Liver (tissue), 9 donors: ENCODE measurements around the gene SUCLG2. TPM values are rescaled to one million over a fixed set of nuclear protein-coding genes. Genes with fewer than 3 reads are reported as not detected.

Experiments used
- DNase-seq: peaks from one replicate; pipeline ENCODE4 v3.0.0-alpha.2; 2017; ENCODE audit warnings: low spot score
- H3K27ac ChIP-seq, 2 donors: one replicate each; pipeline ENCODE4 v1.7.0; 2013; ENCODE audit warnings: inconsistent platforms in 2 of 2, low read length in 2 of 2, control low read depth in 1 of 2, low read depth in 1 of 2, mild to moderate bottlenecking in 1 of 2
- H3K27me3 ChIP-seq, 4 donors: one replicate each; pipeline versions ENCODE4 v1.6.1 to v1.7.0; 2013; ENCODE audit warnings: low read length in 3 of 4, inconsistent platforms in 1 of 4, mild to moderate bottlenecking in 1 of 4, moderate library complexity in 1 of 4; ENCODE audit not compliant: control insufficient read depth in 4 of 4, insufficient read depth in 4 of 4
- H3K36me3 ChIP-seq, 4 donors: one replicate each; pipeline versions ENCODE4 v1.6.1 to v1.7.0; 2013; ENCODE audit warnings: low read length in 3 of 4, mild to moderate bottlenecking in 3 of 4, low read depth in 1 of 4, moderate library complexity in 1 of 4; ENCODE audit not compliant: control insufficient read depth in 4 of 4, insufficient read depth in 3 of 4
- H3K4me1 ChIP-seq, 4 donors: one replicate each; pipeline versions ENCODE4 v1.6.1 to v1.7.0; 2013; ENCODE audit warnings: low read length in 3 of 4, mild to moderate bottlenecking in 3 of 4, moderate library complexity in 1 of 4; ENCODE audit not compliant: control insufficient read depth in 4 of 4, insufficient read depth in 4 of 4
- H3K4me3 ChIP-seq, 3 donors: one replicate each; pipeline versions ENCODE4 v1.6.1 to v1.7.0; 2013; ENCODE audit warnings: low read length in 3 of 3, control low read depth in 1 of 3, low read depth in 1 of 3, mild to moderate bottlenecking in 1 of 3
- H3K9ac ChIP-seq, 2 donors: one replicate each; pipeline ENCODE4 v1.7.0; 2013; ENCODE audit warnings: low read length in 2 of 2, mild to moderate bottlenecking in 2 of 2, moderate library complexity in 2 of 2, control low read depth in 1 of 2, low read depth in 1 of 2
- H3K9me3 ChIP-seq, 4 donors: one replicate each; pipeline versions ENCODE4 v1.6.1 to v1.7.0; 2013; ENCODE audit warnings: low read length in 3 of 4; ENCODE audit not compliant: control insufficient read depth in 4 of 4
- ATF3 ChIP-seq: IDR thresholded peaks from 2 replicates; pipeline ENCODE4 v1.6.1; 2016; ENCODE audit warnings: antibody characterized with exemption
- CTCF ChIP-seq: fragments of 150-350 bp; IDR thresholded peaks from 2 replicates; pipeline ENCODE4 v1.5.1; 2017; ENCODE audit warnings: improper control_type of control experiment, low read depth, low read length; ENCODE audit not compliant: missing input control
- EGR1 ChIP-seq, 2 donors: IDR thresholded peaks; 2 replicates each; pipeline ENCODE4 v1.6.1; 2016 to 2018; ENCODE audit warnings: antibody characterized with exemption in 2 of 2, low read depth in 2 of 2
- FOXA1 ChIP-seq: IDR thresholded peaks from 2 replicates; pipeline ENCODE4 v1.6.1; 2016; ENCODE audit warnings: antibody characterized with exemption
- FOXA2 ChIP-seq: IDR thresholded peaks from 2 replicates; pipeline ENCODE4 v1.6.1; 2016; ENCODE audit warnings: antibody characterized with exemption
- GABPA ChIP-seq, 2 donors: IDR thresholded peaks in 1 of 2; conservative IDR thresholded peaks in 1 of 2; 2 replicates each; pipeline ENCODE4 v1.6.1; 2016; ENCODE audit warnings: antibody characterized with exemption in 2 of 2, mild to moderate bottlenecking in 1 of 2, moderate library complexity in 1 of 2
- HNF4A ChIP-seq, 2 donors: conservative IDR thresholded peaks; 2 replicates each; pipeline ENCODE4 v1.6.1; 2016; ENCODE audit warnings: antibody characterized with exemption in 2 of 2, mild to moderate bottlenecking in 2 of 2
- HNF4G ChIP-seq: IDR thresholded peaks from 2 replicates; pipeline ENCODE4 v1.6.1; 2016; ENCODE audit warnings: antibody characterized with exemption
- JUND ChIP-seq, 2 donors: IDR thresholded peaks; 2 replicates each; pipeline ENCODE4 v1.6.1; 2016; ENCODE audit warnings: antibody characterized with exemption in 2 of 2
- MAX ChIP-seq: IDR thresholded peaks from 2 replicates; pipeline ENCODE4 v1.6.1; 2016; ENCODE audit warnings: antibody characterized with exemption
- NR2F2 ChIP-seq: IDR thresholded peaks from 2 replicates; pipeline ENCODE4 v1.6.1; 2016; ENCODE audit warnings: antibody characterized with exemption
- RAD21 ChIP-seq, 2 donors: IDR thresholded peaks; 2 replicates each; pipeline ENCODE4 v1.6.1; 2016; ENCODE audit warnings: antibody characterized with exemption in 2 of 2, mild to moderate bottlenecking in 2 of 2
- REST ChIP-seq: IDR thresholded peaks from 2 replicates; pipeline ENCODE4 v1.6.1; 2016; ENCODE audit warnings: antibody characterized with exemption, mild to moderate bottlenecking
- RXRA ChIP-seq, 2 donors: IDR thresholded peaks; 2 replicates each; pipeline ENCODE4 v1.6.1; 2017 to 2018; ENCODE audit warnings: antibody characterized with exemption in 2 of 2, mild to moderate bottlenecking in 1 of 2
- SP1 ChIP-seq: IDR thresholded peaks from 2 replicates; pipeline ENCODE4 v1.6.1; 2018; ENCODE audit warnings: antibody characterized with exemption, mild to moderate bottlenecking
- TAF1 ChIP-seq: conservative IDR thresholded peaks from 2 replicates; pipeline ENCODE4 v1.6.1; 2016; ENCODE audit warnings: antibody characterized with exemption, mild to moderate bottlenecking
- YY1 ChIP-seq: IDR thresholded peaks from 2 replicates; pipeline ENCODE4 v1.6.1; 2016; ENCODE audit warnings: antibody characterized with exemption, mild to moderate bottlenecking
- ZBTB33 ChIP-seq: IDR thresholded peaks from 2 replicates; pipeline ENCODE4 v1.6.1; 2016; ENCODE audit warnings: antibody characterized with exemption
- WGBS: extraction: QIAGEN DNeasy Blood & Tissue Kit; methylation state at CpG from one replicate; pipeline ENCODE4 v1.1.7; 2013; 5-methylcytosine and 5-hydroxymethylcytosine counted together
- polyA plus RNA-seq, 2 donors: library from polyadenylated mRNA; stranded (reverse) in 1 of 2; unstranded in 1 of 2; fragments of 200-250 nt in 1 of 2; fragments of >200 nt in 1 of 2; fragmentation: Nextera tagmentation in 1 of 2; extraction: Ambion mirVana in 1 of 2; gene quantifications; one replicate each; pipeline versions ENCODE4 v1.2.1 to v1.2.3, GENCODE V29; 2013 to 2015
- total RNA-seq, 2 donors: library from RNA; depleted of rRNA; stranded (reverse); fragments of >200 nt; gene quantifications; one replicate each; pipeline ENCODE4 v1.2.3, GENCODE V29; 2014
- donor health status: healthy.
- donor health status: healthy.
- donor health status: healthy.
- donor health status: healthy.
- donor health status: healthy.

The SUCLG2 gene
- total and polyA plus RNA-seq, 4 donors, result 45.3 to 114 (median 92.8) TPM

GRCh38 chr3:67558426-67558825 is 96.0 kb downstream of the SUCLG2 start (continued):
- TF ChIP-seq REST, result no peak
- TF ChIP-seq MAX, result no peak

- Histone ChIP-seq H3K27me3 (no peaks in the 10 kb centered on the region), H3K36me3 (peaks cover 0 to 10% (median 6%) of the 10 kb centered on the region in 4 donors), H3K4me1 (no peaks in the 10 kb centered on the region), H3K4me3 (no peak overlapping the region), H3K9me3 (no peaks in the 10 kb centered on the region), H3K27ac (no peak overlapping the region), H3K9ac (no peak overlapping the region)
- no peak for TF ChIP-seq MAX
- TF ChIP-seq NR2F2, result no peak
- TF ChIP-seq RAD21 (IDR thresholded peaks at IDR 0.05), result no peak
- no peak for TF ChIP-seq REST
- no peak for TF ChIP-seq YY1
- TF ChIP-seq TAF1, result no peak
- no peak for TF ChIP-seq EGR1 (IDR thresholded peaks at IDR 0.05; ENCODE audit: low read depth in 2 of 2)
- TF ChIP-seq FOXA2, result no peak
- TF ChIP-seq HNF4G, result no peak
- TF ChIP-seq GABPA (IDR thresholded peaks at IDR 0.05 in 1 of 2, conservative IDR thresholded peaks at IDR 0.05 in 1 of 2), result no peak
- no peak for TF ChIP-seq HNF4A (conservative IDR thresholded peaks at IDR 0.05)
- no peak for TF ChIP-seq ATF3
- TF ChIP-seq RXRA (IDR thresholded peaks at IDR 0.05), result no peak
- no peak for TF ChIP-seq CTCF
- TF ChIP-seq SP1, result no peak
- no peak for TF ChIP-seq FOXA1
- TF ChIP-seq ZBTB33, result no peak
- TF ChIP-seq JUND (IDR thresholded peaks at IDR 0.05), result no peak
- WGBS, result 85% methylated on average over 3 of the region's 3 CpGs
- no peak for DNase-seq
Measured at GRCh38 chr3:67557848-67558355, 96.5 kb downstream of the SUCLG2 start.
